ENCODE results near the gene SYCP2L.

DNA sequence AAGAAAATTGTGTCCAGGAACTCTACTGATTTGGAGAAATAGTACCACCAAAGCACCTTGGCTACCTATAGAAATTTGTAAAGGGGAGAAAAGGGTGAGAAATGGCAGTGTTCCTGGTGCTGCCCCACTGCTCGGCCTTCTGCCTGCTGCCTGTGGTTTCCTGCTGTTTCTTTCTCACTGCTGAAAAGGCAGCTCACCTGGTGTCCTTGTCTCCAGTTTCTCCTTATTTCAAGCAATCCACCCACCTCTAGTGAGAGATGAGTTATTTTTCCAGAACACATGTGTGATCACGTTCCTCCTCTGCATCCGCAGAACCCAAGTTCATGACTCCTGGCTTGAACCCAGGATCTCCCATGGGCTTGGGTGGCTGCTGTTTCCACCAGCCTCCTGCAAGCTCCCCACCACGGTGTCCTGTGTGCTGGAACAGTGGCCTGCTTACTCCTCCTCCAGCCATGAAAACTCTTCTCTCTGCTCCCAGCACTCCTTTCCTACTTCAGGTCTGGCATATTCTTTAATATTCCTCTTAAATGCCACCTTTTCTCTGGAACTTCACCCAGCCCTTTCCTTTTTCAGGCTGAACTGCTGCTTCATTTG, 108.4 kb downstream of the SYCP2L start:
- TF ChIP-seq EZH2phosphoT487 (IDR thresholded peaks at IDR 0.05; ENCODE audit: borderline replicate concordance, low read length) (no peak), CTCF (IDR thresholded peaks at IDR 0.05; ENCODE audit: low read depth, low read length, poor library complexity, severe bottlenecking) (no peak)
